K562 (cell line): Measurements from ENCODE around the gene LOXHD1.

ENCODE experiments used
- CEBPG ChIP-seq, 3 experiments: fragments of 200-800 bp in 1 of 3; sonication (Bioruptor generic) in 1 of 3; sonication (generic) in 1 of 3; formaldehyde crosslinking in 1 of 3; IDR thresholded peaks in 2 of 3; conservative IDR thresholded peaks in 1 of 3; 2 replicates each; pipeline versions ENCODE4 v1.6.1 to v1.8.0; 2016 to 2022; ENCODE audit warnings: missing compliant biosample characterization in 2 of 3, missing genetic modification characterization in 2 of 3, mild to moderate bottlenecking in 1 of 3, missing genetic modification reagents in 1 of 3
- CTCF ChIP-seq, 3 experiments: IDR thresholded peaks in 2 of 3; conservative IDR thresholded peaks in 1 of 3; 2 replicates each; pipeline ENCODE4 v1.5.1; 2011 to 2012; ENCODE audit warnings: low read length in 3 of 3, mild to moderate bottlenecking in 3 of 3, control low read depth in 2 of 3, improper control_type of control experiment in 1 of 3, inconsistent platforms in 1 of 3, low read depth in 1 of 3, mixed read lengths in 1 of 3, moderate library complexity in 1 of 3; ENCODE audit not compliant: insufficient read depth in 2 of 3
- GABPA ChIP-seq: fragments of 200-800 bp; sonication (Bioruptor generic); conservative IDR thresholded peaks from 2 replicates; pipeline ENCODE4 v1.6.1; 2016; ENCODE audit warnings: low read depth, missing genetic modification characterization, missing compliant biosample characterization
- POLR2A ChIP-seq: fragments of 450-650 bp; conservative IDR thresholded peaks from 2 replicates; pipeline ENCODE4 v1.6.1; 2016
- RBM25 ChIP-seq: fragments of 200-400 bp; formaldehyde crosslinking; IDR thresholded peaks from 2 replicates; pipeline ENCODE4 v1.6.1; 2018; ENCODE audit warnings: low read length, low read depth, moderate library complexity; ENCODE audit not compliant: severe bottlenecking
- ZNF717 ChIP-seq: fragments of 250-450 bp; sonication (Bioruptor Pico); IDR thresholded peaks from 2 replicates; pipeline ENCODE4 v1.5.0; 2021
- ZNF766 ChIP-seq: fragments of 200-800 bp; sonication (Bioruptor generic); conservative IDR thresholded peaks from 2 replicates; pipeline ENCODE4 v1.6.1; 2016; ENCODE audit warnings: missing genetic modification characterization, missing compliant biosample characterization
- TF ChIP-seq, protein P1 (sequence below): sonication (generic); formaldehyde crosslinking; IDR thresholded peaks from 2 replicates; pipeline ENCODE4 v1.8.1; 2022; ENCODE audit warnings: missing genetic modification reagents

DNA sequence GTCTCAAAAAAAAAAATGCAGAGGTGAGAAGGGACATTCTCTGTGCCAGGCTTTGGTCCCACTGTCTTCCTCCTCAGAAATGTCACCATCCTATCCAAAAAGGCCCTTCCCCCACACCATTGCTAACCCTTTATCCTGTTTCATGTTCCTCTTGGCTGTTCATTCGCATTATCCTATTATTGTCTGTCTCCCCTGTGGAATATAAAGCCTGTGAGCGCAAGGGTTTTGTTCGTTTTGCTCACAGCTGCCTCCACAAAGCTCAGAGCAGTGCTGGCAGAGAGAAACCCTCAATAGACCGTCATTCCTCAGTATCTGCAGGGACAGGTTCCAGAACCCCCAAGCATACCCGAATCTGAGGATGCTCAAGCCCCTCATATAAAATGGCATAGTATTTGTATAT is 91.8 kb downstream of the LOXHD1 start:
- TF ChIP-seq ZNF717 (CRISPR knock-in tag) = no peak
- TF ChIP-seq, protein P1, sequence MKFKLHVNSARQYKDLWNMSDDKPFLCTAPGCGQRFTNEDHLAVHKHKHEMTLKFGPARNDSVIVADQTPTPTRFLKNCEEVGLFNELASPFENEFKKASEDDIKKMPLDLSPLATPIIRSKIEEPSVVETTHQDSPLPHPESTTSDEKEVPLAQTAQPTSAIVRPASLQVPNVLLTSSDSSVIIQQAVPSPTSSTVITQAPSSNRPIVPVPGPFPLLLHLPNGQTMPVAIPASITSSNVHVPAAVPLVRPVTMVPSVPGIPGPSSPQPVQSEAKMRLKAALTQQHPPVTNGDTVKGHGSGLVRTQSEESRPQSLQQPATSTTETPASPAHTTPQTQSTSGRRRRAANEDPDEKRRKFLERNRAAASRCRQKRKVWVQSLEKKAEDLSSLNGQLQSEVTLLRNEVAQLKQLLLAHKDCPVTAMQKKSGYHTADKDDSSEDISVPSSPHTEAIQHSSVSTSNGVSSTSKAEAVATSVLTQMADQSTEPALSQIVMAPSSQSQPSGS (CRISPR knock-in tag) = no peak
- TF ChIP-seq GABPA (tag) = no peak
- no peak for TF ChIP-seq ZNF766 (CRISPR knock-in tag)
- no peak for TF ChIP-seq CTCF (IDR thresholded peaks at IDR 0.05 in 2 of 3, conservative IDR thresholded peaks at IDR 0.05 in 1 of 3; ENCODE audit: insufficient read depth in 2 of 3, low read depth in 1 of 3, low read length in 3 of 3)
- no peak for TF ChIP-seq CEBPG (CRISPR knock-in tag; IDR thresholded peaks at IDR 0.05)
- TF ChIP-seq CEBPG (tag; conservative IDR thresholded peaks at IDR 0.05 in 1 of 2, IDR thresholded peaks at IDR 0.05 in 1 of 2) = no peak
- TF ChIP-seq POLR2A = no peak
- no peak for TF ChIP-seq RBM25
